ENCODE measurements around the gene NOL4L. TPM values are rescaled to one million over a fixed set of nuclear protein-coding genes. Genes with fewer than 3 reads are reported as not detected.
"Not testable (repeated sequence)": the region's sequence is repeated elsewhere in the genome, so short reads cannot be mapped to it uniquely, and the experiment has no call there.

Gene NOL4L
- total RNA-seq, 2 donors from 2014 or later, result 39.6 to 50.7 TPM

- H3K27me3 ChIP-seq (ENCODE audit: control insufficient read depth, insufficient read depth, low read length, poor library complexity, severe bottlenecking), result no peaks in the 10 kb centered on the region
- Mint-ChIP-seq H3K27me3 (ENCODE audit: insufficient read depth) (peaks cover 8% of the 10 kb centered on the region), H3K36me3 (ENCODE audit: low read depth) (no peaks in the 10 kb centered on the region), H3K9me3 (no peaks in the 10 kb centered on the region), H3K4me1 (no peaks in the 10 kb centered on the region), H3K4me3 (no peak overlapping the region), H3K27ac (no peak overlapping the region)
- WGBS, 2 experiments (ENCODE audit: insufficient coverage in 1 of 2, insufficient read length in 1 of 2), result 86 to 97% methylated on average over 5 of the region's 5 CpGs
- H3K27ac ChIP-seq (ENCODE audit: low read depth, low read length), result no peak overlapping the region
- H3K4me3 ChIP-seq (ENCODE audit: low read length), result no peak overlapping the region
- TF ChIP-seq, protein P1, sequence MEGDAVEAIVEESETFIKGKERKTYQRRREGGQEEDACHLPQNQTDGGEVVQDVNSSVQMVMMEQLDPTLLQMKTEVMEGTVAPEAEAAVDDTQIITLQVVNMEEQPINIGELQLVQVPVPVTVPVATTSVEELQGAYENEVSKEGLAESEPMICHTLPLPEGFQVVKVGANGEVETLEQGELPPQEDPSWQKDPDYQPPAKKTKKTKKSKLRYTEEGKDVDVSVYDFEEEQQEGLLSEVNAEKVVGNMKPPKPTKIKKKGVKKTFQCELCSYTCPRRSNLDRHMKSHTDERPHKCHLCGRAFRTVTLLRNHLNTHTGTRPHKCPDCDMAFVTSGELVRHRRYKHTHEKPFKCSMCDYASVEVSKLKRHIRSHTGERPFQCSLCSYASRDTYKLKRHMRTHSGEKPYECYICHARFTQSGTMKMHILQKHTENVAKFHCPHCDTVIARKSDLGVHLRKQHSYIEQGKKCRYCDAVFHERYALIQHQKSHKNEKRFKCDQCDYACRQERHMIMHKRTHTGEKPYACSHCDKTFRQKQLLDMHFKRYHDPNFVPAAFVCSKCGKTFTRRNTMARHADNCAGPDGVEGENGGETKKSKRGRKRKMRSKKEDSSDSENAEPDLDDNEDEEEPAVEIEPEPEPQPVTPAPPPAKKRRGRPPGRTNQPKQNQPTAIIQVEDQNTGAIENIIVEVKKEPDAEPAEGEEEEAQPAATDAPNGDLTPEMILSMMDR (conservative IDR thresholded peaks at IDR 0.05), result no peak
- H3K9ac ChIP-seq (ENCODE audit: extremely low read depth, low read length, poor library complexity, severe bottlenecking), result no peak overlapping the region
- no peaks in the 10 kb centered on the region for H3K36me3 ChIP-seq (ENCODE audit: control insufficient read depth, insufficient read depth, low read length)
- H3K9me3 ChIP-seq (ENCODE audit: control insufficient read depth, low read length), result no peaks in the 10 kb centered on the region
- no peak for DNase-seq
- no peaks in the 10 kb centered on the region for H3K4me1 ChIP-seq (ENCODE audit: control insufficient read depth, insufficient read depth, low read length)
Observed at GRCh38 chr20:32594204-32594603, 9.1 kb upstream of the NOL4L start.

DNA sequence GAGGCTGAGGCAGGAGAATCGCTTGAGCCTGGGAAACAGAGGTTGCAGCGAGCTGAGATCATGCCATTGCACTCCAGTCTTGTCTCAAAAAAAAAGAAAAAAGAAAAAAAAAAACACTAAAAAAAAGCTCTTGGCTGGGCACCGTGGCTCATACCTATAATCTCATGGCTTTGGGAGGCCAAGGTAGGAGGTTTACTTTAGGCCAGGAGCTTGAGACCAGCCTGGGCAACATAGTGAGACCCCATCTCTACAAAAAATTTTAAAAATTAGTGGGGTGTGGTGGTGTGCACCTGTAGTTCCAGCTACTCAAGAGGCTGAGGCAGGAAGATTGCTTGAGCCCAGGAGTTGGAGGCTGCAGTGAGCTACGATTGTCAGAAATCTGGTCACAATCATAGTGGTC, 7.5 kb upstream of the NOL4L start:
- not testable (repeated sequence) for H3K4me1 Mint-ChIP-seq; H3K36me3 ChIP-seq (ENCODE audit: control insufficient read depth, insufficient read depth, low read length); H3K4me3 Mint-ChIP-seq; DNase-seq; H3K27me3 ChIP-seq (ENCODE audit: control insufficient read depth, insufficient read depth, low read length, poor library complexity, severe bottlenecking); H3K27ac Mint-ChIP-seq; H3K4me3 ChIP-seq (ENCODE audit: low read length); H3K4me1 ChIP-seq (ENCODE audit: control insufficient read depth, insufficient read depth, low read length); H3K9ac ChIP-seq (ENCODE audit: extremely low read depth, low read length, poor library complexity, severe bottlenecking); H3K9me3 ChIP-seq (ENCODE audit: control insufficient read depth, low read length); H3K36me3 Mint-ChIP-seq (ENCODE audit: low read depth); H3K9me3 Mint-ChIP-seq; H3K27ac ChIP-seq (ENCODE audit: low read depth, low read length)
- WGBS, 2 experiments (ENCODE audit: insufficient coverage in 1 of 2, insufficient read length in 1 of 2), result 88 to 92% methylated on average over 1 to 4 of the region's 4 CpGs
- peaks cover 17% of the 10 kb centered on the region for H3K27me3 Mint-ChIP-seq (ENCODE audit: insufficient read depth)

- Mint-ChIP-seq H3K36me3 (ENCODE audit: low read depth) (no peaks in the 10 kb centered on the region), H3K4me1 (no peaks in the 10 kb centered on the region), H3K4me3 (no peak overlapping the region), H3K27me3 (ENCODE audit: insufficient read depth) (peaks cover 23% of the 10 kb centered on the region), H3K27ac (no peak overlapping the region), H3K9me3 (no peaks in the 10 kb centered on the region)
- TF ChIP-seq, protein P1 (conservative IDR thresholded peaks at IDR 0.05), result no peak
- Histone ChIP-seq H3K4me3 (ENCODE audit: low read length) (no peak overlapping the region), H3K9me3 (ENCODE audit: control insufficient read depth, low read length) (no peaks in the 10 kb centered on the region), H3K36me3 (ENCODE audit: control insufficient read depth, insufficient read depth, low read length) (no peaks in the 10 kb centered on the region), H3K27ac (ENCODE audit: low read depth, low read length) (no peak overlapping the region), H3K27me3 (ENCODE audit: control insufficient read depth, insufficient read depth, low read length, poor library complexity, severe bottlenecking) (peaks cover 9% of the 10 kb centered on the region), H3K9ac (ENCODE audit: extremely low read depth, low read length, poor library complexity, severe bottlenecking) (no peak overlapping the region), H3K4me1 (ENCODE audit: control insufficient read depth, insufficient read depth, low read length) (no peaks in the 10 kb centered on the region)
- DNase-seq, result no peak
- 89 to 94% methylated on average over 3 of the region's 3 CpGs for WGBS, 2 experiments (ENCODE audit: insufficient coverage in 1 of 2, insufficient read length in 1 of 2)
Observed at GRCh38 chr20:32592022-32592421, 6.9 kb upstream of the NOL4L start.

GRCh38 chr20:32589769-32590168, 4.6 kb upstream of the NOL4L start:
- no peaks in the 10 kb centered on the region for H3K36me3 Mint-ChIP-seq (ENCODE audit: low read depth)
- no peaks in the 10 kb centered on the region for H3K9me3 Mint-ChIP-seq
- no peak for DNase-seq
- 81 to 88% methylated on average over 3 to 5 of the region's 5 CpGs for WGBS, 2 experiments (ENCODE audit: insufficient coverage in 1 of 2, insufficient read length in 1 of 2)
- H3K27me3 Mint-ChIP-seq (ENCODE audit: insufficient read depth), result peaks cover 40% of the 10 kb centered on the region
- H3K27ac Mint-ChIP-seq, result no peak overlapping the region
- Histone ChIP-seq H3K27ac (ENCODE audit: low read depth, low read length) (no peak overlapping the region), H3K4me3 (ENCODE audit: low read length) (no peak overlapping the region), H3K9me3 (ENCODE audit: control insufficient read depth, low read length) (no peaks in the 10 kb centered on the region), H3K4me1 (ENCODE audit: control insufficient read depth, insufficient read depth, low read length) (no peaks in the 10 kb centered on the region), H3K27me3 (ENCODE audit: control insufficient read depth, insufficient read depth, low read length, poor library complexity, severe bottlenecking) (peaks cover 25% of the 10 kb centered on the region), H3K9ac (ENCODE audit: extremely low read depth, low read length, poor library complexity, severe bottlenecking) (no peak overlapping the region), H3K36me3 (ENCODE audit: control insufficient read depth, insufficient read depth, low read length) (no peaks in the 10 kb centered on the region)
- H3K4me3 Mint-ChIP-seq, result no peak overlapping the region
- TF ChIP-seq, protein P1 (conservative IDR thresholded peaks at IDR 0.05), result no peak
- H3K4me1 Mint-ChIP-seq, result peaks cover 6% of the 10 kb centered on the region

Data from endodermal cell (in vitro differentiated cells).